ENCODE data around the gene FOXJ1.

FOXJ1 gene

DNA sequence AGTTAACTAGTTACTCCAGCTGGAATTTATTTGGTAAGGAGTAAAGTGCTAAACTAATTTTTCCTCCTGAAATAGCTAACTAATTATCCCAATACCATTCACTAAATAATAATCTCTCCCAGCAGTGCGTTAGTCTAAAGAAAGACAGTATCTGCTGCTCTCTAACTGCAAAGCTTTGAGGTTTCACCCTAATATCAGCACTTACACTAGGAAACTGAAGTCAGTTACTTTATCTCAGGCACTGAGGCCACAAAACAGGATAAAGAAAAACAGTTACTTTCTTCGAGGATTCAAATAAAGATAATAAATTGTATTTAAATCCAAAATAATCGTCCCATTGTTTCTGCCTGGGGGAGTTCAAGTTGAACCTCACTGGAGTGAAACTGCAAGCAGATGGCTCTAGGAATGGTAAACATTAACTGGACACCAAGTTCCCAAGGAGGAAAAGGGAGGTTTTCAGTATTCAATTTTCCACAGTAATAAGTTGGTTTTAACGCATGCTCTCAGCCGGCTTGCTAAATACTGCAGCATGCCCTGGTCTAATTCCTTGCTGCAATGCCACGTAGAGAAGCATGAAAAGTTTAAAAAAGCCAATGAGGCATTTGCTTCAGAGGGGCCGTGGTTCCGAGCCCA is 20.0 kb upstream of the FOXJ1 start:
- DNase-seq = no peak

DNA sequence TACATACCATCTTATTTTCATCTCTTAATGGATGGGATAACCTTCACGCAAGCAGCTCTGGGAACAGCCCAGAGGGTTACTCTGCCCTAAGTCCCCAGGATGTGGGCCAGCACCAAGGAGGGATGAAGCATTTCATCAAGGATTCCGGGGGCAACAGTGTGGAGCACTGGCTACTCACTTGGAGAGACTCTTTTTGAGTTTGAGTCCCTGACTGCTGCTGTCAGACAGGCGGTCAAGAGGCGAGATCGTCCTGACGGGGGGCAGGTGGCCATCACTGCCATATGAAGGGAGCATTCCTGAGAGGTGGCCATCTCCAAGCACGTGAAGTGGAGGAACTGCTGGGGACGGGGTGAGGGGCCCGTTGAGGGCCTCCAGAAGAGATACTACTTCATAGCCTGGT is 18.1 kb upstream of the FOXJ1 start:
- no peak for DNase-seq

DNA sequence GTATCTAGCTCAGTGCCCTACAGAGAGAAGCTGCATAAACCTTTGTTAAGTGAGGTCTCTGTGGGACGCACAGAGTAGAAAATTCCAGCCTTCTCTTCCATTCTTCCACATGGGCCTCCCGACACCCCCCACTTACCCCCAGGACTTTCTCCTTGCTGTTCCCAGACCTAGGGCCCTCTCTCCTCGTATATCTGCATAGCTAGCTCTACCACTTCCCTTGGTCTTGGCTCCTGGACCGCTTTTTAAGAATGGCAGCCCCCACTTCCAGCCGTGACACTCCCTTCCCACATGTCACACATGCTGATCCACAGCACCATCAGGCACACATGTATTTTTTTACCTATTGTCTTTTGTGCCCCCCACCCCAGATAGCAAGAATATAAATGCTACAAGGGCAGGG is 16.7 kb upstream of the FOXJ1 start:
- DNase-seq = no peak

DNA sequence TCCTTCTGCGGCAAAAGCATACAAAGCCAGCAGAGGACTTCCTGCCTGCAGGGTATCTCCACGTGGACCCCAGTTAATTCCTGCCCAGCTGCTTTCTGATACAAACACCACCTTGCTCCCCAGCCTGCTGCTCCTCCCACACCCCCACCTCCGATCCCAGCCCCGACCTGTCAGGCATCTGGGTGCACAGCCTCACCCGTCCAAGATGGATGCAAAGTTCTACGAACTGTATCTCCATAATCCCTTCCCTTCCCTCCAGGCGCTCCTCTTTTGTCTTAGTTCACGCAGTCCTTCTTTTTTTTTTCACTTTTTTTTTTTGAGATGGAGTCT is 15.6 kb upstream of the FOXJ1 start:
- DNase-seq = no peak

DNA sequence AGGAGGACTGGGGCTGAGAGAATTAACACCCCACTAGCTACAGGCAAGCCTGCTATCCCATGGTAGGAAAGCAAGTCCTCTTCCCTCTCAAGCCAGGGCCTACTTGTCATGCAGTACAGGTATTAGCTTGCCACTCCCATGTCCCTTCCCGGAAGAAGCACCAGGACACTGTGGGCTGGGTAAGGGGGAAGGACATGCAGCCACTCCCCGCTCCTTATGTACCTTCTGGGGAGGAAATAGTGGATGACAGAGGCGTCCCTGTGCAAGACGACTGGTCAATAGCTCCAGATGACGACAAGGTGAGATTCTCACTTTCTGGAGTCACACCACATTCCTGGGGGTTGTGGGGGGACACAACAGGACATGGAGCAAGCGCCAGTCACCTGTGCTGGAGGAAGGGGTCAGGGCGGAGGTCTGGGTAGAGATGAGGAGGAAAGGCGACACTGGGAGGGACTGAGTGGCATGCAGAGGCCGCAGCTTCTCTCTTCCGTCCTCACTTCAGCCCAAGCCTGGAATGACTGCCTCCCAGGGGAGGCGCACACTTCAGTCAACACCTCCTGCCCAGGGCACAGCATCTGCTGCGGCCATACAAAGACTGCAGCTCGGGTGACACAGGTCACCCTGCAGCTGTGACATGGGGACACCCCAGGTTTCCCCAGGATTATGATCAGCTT is 15.1 kb upstream of the FOXJ1 start:
- DNase-seq = no peak

DNA sequence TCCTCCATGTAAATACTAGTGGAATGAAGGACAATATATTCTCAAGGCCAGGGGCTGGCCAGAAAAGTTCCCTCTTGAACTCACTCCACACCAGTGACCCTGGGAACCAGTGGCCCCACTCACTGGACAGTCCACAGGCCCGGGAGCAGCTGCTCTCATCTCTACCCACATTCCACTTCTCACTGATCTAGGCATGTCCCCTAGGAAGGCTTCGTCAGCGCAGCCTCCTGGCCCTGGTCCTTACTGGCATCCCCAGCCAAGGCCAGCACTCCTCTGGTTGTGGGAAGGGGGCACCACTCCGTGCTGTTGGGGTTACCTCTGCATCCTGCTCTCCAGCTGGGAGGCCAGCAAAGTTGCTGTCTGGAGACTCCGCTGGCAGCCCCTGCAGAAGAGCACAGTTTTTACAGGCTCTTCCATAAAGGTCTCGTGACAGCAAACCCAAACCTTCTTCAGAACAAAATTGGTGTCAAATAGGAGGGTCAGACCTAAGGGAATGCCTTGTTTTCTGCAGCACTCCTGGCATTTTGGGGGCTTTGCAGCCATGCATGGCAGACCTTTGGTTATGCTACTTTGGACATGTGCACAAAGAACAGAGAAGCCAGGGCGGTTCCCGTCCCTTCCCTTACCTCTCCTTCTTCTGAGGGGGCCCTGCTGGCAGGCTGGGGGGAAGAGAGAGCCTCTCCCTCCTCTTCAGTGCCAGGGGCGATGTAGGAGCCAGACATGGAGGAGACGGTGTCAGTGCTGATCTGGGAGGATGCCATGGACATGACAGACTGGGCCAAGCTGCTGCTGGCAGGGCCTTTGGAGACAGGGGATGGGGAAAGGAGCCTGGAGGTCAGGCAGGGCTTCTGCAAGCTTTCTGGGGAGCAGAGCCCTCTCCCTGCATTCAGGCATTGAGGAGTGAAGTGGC is 14.1 kb upstream of the FOXJ1 start:
- no peak for DNase-seq

DNA sequence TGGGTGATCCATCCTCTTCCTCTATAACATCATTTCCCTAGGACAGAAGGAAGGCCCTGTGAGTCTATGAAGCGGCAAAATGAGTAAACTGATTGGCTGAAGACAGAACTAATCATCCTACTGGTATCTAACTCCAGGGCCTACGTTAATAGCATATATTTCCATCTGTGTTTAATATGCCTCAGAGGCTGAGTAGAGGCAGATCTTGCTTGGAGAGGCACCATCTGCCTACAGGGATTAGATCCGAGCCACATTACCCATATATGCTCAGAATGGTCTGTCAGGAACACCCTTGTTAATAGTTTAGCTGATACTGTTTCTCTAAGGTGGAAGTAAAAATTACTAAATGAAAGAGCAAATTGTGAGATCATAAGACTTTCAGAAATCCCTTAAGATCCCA is 13.2 kb upstream of the FOXJ1 start:
- no peak for DNase-seq

DNA sequence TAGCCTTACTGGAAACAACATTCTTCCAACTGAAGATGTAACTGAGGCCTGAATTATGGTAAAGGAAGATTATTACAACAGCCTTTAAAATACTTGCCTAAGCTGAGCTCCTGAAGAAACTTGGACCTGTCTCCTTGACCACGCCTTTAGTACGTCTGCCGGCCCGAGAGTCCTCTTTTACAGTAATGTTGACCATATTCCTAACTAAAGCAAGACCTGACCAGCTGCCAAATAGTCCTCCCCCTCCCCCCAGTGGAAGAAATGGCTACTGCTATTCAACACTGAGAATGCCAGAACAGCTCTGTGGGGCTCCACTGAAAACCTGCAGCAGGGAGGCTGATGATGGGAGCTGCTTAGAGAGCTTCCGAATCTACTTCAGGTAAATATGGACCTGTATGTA is 12.6 kb upstream of the FOXJ1 start:
- DNase-seq = no peak

DNA sequence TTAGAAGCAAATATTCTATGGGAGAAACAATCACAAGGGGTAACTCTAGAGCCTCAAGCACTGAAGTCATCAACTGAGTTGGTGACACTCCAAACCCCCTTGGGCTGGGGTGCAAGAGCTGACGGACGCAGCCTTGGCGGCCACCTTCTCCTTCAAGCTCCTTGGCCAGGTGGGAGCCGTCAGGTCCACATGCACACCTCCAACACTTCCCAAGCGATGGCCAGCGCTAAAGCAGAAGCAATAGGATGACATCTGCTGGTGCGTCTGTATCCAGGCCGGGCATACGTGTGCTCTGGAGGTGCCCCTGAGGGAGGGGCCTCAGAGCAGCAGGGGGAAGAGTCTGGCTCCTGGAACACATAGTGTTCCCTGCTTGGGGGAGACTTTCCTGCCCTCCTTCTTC is 12.2 kb upstream of the FOXJ1 start:
- no peak for DNase-seq

DNA sequence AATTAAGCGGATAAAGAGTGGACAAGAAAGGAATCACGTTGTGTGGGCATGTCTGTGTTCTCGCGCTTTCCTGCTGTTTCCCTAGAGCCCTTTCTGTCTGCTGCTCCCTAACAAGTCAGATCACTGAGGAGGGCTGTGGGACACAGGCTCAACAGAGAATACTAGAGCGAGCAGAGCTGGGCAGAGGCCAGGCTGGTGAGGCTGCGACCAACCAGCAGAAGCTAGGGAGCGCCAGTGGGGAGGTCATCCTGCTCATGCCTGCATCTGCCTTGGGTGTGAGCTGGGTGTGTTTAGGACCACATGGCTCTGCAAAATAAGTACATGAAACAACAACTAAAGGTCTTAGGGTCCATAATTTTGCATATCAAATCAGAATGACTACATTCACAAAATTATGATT is 11.5 kb upstream of the FOXJ1 start:
- no peak for DNase-seq

DNA sequence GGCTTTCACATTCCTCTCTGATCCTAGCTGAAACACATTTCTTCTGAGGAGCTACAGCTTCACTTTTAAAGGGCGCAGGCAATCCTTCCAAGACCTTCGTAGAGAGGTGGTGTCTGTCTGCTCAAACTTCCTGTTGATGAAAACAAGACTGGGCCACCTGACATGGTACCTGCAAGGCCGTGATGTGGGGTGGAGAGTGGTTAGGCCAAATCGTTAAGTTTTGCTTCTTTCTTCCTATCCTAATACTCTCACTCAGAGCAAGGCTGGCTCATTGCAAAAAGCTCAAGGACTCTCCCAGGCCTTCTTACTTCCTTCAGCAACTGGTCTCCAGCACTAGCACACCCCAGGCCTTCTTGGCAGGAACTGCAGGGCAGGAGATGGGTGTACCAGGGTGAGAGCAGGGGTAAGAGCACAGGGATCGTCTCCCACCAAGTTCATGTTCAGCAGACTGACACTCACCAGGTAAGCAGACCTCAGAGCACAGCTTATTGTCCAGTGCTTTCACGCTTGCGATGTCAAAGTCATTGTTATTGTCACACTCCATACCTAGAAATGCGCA is 10.9 kb upstream of the FOXJ1 start:
- no peak for DNase-seq

DNA sequence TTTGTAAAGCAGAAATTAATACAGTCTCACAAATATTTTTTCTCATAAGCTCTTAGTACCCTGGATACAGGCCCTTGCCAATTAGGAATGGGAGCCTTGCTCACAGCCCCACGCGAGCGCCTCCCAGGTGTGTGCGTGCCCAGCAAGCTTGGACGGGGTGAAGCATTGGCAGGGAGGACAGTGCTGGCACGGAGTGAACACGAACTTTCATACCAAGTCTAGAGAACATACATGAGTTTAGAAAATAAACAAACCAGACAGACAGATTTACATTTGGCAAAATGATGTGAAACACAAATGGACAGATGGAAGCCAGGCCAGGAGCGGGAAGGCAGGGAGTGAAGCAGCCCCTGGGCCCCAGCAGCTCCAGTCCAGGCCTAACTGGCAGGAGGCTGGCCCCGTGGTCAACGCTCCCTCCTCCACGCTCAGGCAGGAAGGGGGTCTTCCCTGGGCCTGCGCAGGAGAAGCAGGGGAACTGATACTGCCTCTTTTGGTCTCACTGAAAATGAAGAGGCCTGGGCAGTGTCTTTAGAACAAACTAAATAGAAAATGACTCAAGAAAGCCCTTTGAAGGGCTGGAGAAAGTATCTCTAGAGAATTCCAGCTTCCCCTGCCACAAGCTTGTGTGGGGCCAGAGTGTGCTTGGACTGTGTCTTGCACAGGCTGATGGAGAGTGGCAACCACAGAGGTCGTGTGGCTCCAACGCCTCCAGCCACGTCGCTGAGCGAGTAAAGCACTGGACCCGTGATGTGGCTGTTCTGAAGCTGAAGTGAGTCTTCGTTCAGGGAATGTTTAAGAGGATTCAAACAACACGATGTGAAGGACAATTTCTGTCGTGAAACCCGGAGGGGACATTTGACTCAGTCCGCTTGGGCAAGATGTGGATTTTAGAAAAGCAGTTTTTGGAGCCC is 9.9 kb upstream of the FOXJ1 start:
- DNase-seq = no peak

DNA sequence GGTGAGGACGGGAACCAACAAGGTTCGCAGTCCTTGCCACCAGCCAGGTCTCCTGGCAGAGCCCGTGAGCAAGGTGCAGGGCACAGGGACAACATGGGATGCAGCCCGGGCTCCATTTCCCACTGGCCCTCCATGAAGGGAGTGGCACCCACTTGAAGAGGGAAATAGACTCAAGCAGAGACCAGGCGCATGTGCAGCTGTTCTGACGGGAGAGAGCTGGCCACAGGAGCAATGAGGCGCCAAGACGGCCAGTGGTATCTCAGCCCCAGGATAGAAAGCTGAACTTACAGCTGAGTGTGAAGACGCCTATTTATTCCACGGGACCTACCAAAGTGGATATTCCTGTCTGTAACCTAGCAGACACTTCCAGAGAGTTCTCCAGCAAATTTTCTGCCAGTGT is 8.2 kb upstream of the FOXJ1 start:
- no peak for DNase-seq

DNA sequence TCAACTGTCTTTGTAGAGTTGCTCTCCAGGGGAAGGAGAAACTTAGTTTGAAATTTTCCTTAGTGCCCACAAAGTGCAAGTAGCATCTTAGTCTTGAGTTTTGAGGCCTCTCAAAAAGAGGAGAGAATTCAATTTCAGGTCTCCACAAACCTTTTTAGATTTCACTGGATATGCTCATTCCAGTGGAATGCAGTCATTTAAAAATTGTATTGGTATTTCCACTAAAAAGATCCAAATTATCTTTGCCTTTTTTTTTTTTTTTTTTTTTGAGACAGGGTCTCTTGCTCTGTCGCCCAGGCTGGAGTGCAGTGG is 6.9 kb upstream of the FOXJ1 start:
- no peak for DNase-seq

DNA sequence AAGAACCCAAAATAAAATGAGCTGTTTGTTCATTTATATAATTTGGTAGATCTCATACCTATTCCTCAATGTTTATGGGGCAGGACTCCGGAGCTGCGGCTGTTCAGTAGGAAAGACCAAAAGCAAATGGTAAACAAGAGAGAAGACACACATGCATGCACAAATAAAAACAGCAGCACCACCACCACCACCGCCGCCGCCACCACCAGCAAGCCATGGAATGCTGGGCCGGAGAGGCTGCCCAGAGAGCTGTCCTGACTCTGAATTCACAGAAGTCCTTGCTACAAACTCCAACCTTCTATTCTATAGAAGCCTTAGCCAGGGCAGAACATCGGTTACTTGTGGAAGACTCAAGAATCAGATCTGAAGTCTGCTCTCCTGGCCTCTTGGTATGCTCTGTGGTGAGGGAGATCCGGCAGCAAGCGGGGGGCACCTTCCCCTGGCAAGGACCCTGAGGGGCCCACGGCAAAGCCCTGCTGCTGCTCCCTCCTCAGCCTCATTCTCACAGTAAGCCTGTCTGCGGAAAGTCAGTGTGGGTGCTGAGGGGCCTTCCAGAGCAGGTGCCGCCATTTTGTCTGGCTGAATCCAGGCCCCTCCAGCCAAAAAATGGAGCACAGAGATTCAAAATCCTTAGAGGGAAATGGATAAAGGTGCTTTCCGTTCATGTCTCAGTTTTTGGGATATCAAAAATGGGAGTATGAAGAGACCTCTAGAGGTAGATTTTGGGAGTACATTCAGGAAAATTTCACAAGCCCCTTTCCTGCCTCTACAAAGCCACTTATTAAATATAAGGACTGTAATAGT is 6.4 kb upstream of the FOXJ1 start:
- DNase-seq = peak; percentile 71 to 77

DNA sequence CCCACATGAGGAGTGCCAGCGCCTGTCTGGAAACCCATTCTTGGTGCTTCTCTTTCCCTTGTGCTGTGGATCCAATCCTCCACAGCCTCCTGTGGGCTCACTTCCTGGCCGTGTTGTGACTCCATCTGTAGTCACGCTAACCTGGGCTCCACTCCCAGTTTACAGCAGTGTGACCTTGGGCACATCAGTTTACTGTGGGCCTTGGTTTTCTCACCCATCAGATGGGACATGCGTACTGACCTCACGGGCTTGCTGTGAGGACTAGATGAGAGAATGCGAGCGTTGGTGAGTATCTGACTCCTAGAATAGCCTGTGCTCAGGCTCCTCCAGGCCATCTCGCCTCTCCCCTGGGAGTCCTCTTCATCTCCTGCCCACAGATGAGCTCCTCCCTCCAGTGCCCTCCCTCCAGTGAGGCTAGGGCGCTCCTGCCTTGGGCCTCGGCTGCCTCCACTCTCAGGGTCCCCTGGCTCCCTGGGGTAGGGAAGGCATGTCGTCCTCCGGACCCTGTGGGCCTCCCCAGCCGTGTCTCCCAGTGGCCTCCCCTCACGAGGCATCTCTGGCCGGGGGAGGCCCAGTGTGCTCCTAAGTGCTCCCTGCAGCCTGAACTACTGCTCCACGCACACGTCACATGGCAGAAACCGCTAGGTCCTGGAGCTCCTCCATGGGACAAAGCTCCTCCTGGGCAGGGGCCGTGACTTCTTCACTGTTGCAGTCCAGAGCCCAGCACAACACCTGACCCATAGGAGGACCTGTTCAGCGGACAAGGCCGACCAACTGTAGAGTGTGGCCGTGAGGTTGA is 5.2 kb upstream of the FOXJ1 start:
- no peak for DNase-seq

DNA sequence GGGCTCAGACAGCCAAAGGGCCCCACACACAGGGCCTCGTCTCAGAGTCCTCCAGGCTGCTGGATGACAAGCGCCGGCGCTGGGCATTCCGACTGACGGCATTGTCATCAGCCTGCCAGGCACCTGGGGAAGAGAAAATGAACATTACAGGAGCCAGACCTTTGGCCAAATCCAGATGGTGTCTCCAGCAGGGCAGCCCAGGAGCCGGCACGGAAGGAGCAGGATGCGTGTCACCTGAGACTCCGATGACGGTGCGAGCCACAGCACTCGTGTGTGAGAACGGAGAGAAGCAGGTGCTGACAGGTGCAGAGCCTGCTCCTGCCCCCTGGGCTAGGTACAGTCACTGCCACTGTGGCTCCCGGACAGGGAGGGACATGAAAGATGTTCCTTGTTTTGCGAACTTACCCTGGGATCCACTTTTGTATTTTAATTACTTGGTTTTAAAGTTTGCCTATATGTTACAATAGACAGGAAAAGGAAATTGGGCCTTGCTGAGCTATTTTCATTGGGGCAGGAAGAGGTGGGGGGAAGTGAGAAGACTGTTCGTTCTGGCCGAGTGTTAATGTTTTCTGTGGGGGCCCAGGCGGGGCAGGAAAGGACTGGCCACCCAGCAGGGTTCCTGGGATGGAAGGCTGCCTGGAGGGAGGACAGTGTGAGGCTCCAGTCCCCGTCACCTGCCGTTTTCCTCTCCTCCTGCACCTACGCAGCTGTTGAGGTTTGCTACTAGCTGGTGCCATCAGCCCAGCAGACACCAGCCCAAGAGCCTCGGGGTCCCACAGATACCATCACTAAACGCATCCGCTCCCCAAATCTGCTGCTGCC is 4.4 kb upstream of the FOXJ1 start:
- peak; percentile 60 to 61 for DNase-seq

DNA sequence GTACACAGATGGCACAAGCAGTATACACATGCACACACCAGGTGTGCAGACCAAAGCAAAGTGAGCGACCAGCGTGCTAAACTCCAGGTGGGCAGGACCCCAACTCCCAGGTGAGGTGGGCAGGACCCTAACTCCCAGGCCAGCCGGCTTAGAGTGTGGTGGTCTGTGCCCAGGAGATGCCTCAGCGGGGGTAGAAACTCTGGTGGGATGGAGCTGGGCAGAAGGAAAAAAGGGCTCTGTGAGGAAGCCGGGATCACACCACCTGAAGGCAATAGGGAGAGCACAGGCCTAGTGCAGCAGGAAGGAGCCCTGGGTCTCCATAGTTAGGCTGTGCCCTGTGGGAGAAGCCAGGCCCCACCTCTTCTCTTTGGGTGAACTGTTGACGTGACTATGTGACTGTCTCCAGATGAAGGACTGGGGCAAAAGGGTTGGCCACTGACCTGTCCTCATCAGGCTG is 1.6 kb upstream of the FOXJ1 start:
- no peak for DNase-seq

DNA sequence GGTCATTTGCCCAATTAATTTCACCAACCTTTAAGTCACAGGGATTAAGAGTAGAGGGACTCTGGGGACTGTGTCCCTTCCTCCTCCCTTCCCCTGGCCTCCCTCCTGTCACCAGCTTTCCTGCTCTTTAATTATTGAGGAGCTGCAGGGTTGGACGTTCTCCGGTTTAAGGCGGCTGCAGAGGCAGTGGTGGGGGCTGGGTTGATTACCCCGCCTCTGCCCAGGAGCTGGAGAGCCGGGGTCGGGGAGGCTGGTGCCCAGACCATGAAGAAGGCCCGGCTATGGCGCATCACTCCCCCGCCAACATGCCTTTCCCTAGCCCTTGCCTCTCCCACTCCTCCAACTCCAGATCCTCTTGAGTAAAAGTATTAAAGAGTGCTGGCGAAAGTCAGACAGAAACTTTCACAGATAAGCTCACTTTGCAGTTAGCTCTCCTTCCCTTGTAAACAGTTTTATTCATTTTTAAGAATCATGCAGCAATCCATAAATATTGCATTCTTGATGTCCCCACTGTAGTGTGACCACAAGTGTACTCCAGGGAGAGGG is 1.1 kb upstream of the FOXJ1 start:
- DNase-seq = no peak

DNA sequence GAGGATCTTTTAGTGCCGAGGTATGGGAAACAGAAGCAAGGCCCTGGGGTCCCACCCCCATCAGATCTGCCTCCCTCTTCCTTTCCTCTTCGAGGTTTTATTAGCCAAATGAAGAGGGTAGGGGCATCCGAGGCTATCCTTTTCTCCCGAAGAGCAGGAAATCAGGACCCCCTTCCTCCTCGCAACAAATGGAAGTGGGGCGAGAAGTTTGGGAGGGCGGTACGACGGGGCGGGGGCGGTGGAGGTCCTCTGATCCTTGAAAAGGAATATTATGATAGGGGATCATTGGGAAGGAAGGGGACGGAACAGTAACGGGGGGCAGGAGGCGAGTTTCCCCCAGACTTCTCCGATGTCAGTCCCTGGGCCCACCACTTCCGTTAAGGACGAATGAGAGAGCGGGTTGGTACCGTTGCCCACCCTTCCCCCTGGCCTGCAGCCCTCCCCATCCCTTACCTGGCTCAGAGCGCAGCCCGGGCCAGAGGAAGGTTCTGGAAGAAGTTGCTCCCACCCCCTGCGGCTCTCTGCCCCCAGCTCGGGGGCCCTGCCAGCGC is 309 bp downstream of the FOXJ1 start:
- no peak for DNase-seq
